Lung microvascular endothelial cell (primary cell): ENCODE results near the gene ZNF101. TPM values are rescaled to one million over a fixed set of nuclear protein-coding genes. Genes with fewer than 3 reads are reported as not detected.
"Not testable (repeated sequence)": the region's sequence is repeated elsewhere in the genome, so short reads cannot be mapped to it uniquely, and the experiment has no call there.

Experiments
- DNase-seq, 2 donors: peaks; one replicate each; pipeline versions ENCODE4 v3.0.0 to v3.0.0-alpha.2; 2010; ENCODE audit warnings: low read depth in 2 of 2
- total RNA-seq: library from RNA; depleted of rRNA; stranded (reverse); fragments of >200 nt; gene quantifications from 2 replicates; pipeline ENCODE4 v1.2.1, GENCODE V29; 2014

ZNF101 gene
- total RNA-seq, 1 donor from 2014 or later: 10.1 TPM

DNA sequence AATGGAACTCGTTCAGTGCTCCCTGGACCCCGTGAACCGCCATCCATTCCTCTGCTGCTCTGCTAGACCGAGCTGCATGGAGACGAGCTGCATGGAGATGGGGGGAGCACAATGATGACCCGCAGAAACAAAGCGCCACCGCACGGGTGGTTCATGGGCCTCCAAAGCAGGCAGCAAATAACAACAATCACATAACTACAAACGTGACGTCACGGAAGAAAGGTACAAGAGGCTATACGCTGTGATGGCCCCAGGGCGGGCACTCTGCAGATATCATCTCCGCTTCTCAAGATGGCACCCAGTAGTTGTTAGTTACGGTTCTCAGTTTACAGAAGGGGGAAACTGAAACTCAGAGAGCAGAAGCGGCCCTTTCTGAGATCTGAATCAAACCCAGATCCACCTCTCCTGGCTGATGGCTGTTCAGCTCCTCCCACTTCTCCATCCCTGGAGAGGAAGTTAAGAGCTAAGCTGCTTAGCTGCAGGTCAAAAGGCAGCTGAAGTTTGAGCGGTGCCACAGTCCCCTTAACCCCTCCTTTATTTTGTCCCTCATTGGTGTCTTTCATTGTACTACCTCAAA lies 6.9 kb upstream of the ZNF101 start:
- no peak for DNase-seq

GRCh38 chr19:19662344-19662743 lies 6.3 kb upstream of the ZNF101 start:
- no peak for DNase-seq

DNA sequence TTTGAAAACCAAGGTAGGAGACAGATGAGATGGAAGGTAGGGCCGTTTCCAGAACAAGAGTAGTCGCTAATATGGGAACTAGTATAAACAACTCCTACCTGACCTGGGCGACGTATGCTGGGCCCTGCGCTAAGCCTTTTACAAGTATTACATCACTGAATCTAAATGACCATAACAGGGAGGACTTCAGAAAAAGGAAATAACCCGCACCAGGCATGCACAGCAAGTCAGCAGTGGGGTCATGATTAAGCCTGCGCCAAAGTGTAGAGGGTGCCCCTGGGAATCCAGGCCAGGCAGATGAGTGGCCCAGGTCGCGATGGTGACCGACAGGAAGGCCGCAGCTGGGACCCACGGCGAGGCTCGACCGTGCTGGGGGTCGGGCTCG lies 5.8 kb upstream of the ZNF101 start:
- DNase-seq: peak in 1 of 2 donors; percentile 19

- peak; percentile 98 for DNase-seq
Observed at GRCh38 chr19:19663256-19664120, 5.2 kb upstream of the ZNF101 start, which contains the start of gene ATP13A1. Gene ATP13A1 (minus strand): TSS chr19:19663676. CDS start chr19:19663666, 10 bp downstream.

DNA sequence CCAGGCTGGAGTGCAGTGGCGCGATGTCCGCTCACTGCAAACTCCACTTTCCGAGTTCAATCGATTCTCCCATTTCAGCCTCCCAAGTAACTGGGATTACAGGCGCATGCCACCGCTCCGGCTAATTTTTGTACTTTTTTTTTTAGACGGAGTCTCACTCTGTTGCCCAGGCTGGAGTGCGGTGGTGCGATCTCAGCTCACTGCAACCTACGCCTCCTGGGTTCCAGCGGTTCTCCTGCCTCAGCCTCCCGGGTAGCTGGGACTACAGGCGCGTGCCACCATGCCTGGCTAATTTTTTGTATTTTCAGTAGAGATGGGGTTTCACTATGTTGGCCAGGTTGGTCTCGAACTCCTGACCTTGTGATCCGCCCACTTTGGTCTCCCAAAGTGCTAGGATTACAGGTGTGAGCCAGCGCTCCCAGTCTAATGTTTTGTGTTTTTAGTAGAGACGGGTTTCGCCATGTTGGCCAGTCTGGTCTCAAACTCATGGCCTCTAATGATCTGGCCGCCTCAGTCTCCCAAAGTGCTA lies 3.2 kb upstream of the ZNF101 start:
- DNase-seq: not testable (repeated sequence)

DNA sequence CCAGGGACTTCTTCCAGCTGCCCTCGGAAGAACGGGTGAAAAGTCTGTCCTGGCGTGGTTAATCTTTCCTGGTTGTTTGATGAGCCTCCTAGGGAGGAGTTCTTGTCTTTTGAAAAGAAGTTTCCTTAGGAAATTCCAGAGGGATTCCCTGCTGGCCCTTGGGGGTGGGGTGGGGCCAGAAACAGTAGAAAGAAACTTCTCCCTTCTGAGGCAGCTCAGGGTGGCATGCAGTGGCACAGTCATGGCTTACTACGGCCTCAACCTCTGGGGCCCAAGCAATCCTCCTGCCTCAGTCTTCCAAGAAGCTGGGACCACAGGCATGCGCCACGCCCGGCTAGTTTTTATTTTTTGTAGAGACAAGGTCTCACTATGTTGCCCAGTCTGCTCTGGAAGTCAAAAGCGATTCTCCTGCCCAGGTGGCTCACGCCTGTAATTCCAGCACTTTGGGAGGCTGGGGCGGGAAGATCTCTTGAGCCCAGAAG lies 1.5 kb downstream of the ZNF101 start:
- DNase-seq: peak in 1 of 2 donors; percentile 2

GRCh38 chr19:19672816-19673215 lies 4.2 kb downstream of the ZNF101 start:
- peak in 1 of 2 donors; percentile 3 for DNase-seq

DNA sequence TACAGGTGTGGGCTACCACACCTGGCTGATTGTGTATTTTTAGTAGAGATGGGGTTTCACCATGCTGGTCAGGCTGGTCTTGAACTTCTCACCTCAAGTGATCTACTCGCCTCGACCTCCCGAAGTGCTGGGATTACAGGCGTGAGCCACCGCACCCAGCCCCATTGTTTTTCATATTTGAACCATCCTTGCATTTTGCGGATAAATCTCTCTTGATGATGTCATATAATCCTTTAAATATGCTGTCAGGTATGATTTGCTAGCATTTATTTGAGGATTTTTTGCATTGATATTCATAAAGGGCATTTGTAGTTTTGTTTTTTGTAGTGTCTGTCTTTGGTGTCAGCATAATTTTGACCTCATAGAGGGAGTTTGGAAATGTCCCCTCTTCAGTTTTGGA lies 5.7 kb downstream of the ZNF101 start:
- no peak for DNase-seq

GRCh38 chr19:19677579-19677978 lies 8.9 kb downstream of the ZNF101 start:
- DNase-seq: no peak

- no peak for DNase-seq
Observed at GRCh38 chr19:19679176-19680073, 10.8 kb downstream of the ZNF101 start.

DNA sequence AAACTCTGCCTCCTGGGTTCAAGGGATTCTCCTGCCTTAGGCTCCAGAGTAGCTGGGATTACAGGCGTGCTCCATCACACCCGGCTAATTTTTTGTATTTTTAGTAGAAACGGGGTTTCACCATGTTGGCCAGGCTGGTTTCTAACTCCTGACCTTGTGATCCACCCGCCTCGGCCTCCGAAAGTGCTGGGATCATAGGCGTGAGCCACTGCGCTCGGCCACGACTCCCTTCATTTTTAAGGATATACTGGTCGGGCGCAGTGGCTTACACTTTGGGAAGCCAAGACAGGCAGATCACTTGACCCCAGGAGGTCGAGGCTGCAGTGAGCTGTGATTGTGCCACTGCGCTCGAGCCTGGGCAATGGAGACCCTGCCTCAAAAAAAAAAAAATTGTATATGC lies 17.5 kb downstream of the ZNF101 start:
- not testable (repeated sequence) for DNase-seq

DNA sequence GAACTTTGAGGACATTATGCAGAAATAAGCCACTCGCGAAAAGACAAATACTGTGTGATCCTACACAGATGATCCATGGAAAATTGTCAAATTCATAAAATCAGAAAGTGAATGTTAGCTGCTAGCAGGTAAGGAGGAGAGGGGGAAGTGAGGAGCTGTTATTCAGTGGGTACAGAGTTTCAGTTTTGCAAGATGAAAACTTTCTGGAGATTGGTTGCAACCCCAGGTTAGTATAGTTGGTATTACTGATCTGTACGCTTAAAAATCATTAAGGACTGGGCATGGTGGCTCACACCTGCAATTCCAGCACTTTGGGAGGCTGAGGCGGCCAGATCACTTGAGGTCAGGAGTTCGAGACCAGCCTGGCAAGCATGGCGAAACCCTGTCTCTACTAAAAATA lies 17.9 kb downstream of the ZNF101 start:
- DNase-seq: no peak

- DNase-seq: no peak
Observed at GRCh38 chr19:19687090-19687489, 18.5 kb downstream of the ZNF101 start.

DNA sequence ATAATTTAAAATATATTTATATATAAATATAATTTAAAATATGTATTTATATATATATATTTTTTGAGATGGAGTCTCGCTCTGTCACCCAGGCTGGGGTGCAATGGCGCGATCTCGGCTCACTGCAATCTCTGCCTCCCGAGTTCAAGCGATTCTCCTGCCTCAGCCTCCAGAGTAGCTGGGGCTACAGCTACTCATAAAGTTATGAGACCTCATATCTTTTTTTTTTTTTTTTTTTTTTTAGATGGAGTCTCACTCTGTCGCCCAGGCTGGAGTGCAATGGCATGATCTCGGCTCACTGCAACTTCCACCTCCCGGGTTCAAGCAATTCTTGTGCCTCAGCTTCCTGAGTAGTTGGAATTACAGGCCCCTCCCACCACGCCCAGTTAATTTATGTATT lies 20.4 kb downstream of the ZNF101 start:
- DNase-seq: not testable (repeated sequence)

- no peak for DNase-seq
Observed at GRCh38 chr19:19691683-19692082, 23.0 kb downstream of the ZNF101 start.

DNA sequence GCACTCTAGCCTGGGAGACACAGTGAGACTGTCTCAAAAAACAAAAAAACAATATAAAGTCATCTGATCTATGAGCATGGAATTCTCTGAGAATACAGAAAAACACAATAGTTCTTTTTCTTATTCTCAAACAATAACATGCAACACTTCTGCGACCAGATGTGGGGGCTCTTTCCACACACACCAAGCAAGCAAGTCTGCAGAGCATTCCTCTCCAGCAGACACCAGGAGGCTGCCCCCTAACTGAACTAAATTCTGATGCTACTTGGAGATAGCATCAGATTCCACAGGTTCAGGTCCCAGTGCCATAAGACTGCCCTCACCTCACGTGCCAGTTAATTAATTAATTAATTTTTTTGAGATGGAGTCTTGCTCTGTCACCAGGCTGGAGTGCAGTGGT lies 27.7 kb downstream of the ZNF101 start:
- no peak for DNase-seq

DNA sequence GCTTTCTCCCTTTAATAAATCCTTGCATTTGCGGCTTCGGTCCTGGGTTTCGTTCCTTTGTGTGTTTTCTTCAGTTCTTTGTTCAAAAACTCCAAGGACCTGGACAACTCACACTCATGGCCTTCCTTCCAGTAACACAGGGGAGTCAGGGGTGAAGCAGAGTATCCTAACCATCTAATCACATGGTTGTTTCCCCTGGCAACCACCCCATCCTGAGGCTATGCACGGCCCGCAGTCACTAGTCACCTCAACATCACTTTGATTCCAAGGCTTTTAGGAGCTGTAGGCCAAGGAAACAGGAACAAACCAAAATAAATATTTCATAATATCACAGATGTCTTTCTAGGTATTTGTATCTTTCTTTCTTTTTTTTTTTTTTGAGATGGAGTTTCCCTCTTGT lies 28.9 kb downstream of the ZNF101 start:
- no peak for DNase-seq

DNA sequence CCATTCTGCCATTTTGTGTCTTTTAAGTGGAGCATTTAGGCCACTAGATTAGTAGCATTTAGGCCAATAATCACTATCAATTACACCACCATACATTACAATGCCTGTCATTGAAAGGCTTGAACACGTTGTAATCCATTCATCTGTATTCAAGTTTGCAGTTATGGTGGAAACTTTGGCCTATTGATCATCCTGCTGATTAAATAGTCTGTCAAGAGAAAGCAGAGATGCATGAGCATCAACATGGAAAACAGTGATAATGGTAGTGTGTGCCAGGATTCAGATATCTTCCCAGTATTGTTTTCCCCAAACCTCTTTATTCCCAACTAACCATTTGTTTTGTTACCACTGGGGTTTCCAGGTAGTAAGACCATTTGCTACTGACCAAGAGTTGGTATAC lies 31.9 kb downstream of the ZNF101 start:
- not testable (repeated sequence) for DNase-seq

GRCh38 chr19:19704836-19705235 lies 36.2 kb downstream of the ZNF101 start:
- no peak for DNase-seq

- DNase-seq: no peak
Observed at GRCh38 chr19:19710506-19710905, 41.9 kb downstream of the ZNF101 start.

- no peak for DNase-seq
Observed at GRCh38 chr19:19711306-19711933, 42.8 kb downstream of the ZNF101 start.
